ENCODE results near the gene MORF4L1.

DNA sequence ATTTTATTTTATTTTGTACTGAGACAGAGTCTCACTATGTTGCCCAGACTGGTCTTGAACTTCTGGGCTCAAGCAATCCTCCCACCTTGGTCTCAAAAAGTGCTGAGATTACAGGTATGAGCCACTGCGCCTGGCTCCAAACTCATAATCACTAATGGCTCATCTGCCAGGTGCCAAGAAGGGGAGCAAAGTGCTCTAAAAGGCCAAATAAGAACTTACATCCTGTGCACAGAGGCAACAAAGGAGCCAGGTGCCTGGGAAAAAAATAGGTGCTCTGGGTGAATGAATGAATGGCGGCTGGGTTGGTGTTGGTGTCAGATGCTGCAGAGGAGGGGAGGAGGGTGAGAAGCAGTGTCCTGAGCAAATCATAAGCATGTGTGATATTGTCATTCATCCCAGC is 35.6 kb upstream of the MORF4L1 start:
- no peak for TF ChIP-seq CTCF (IDR thresholded peaks at IDR 0.05)
- no peak for TF ChIP-seq REST (IDR thresholded peaks at IDR 0.05; ENCODE audit: insufficient read depth in 1 of 2, low read depth in 2 of 2, low read length in 1 of 2)
- TF ChIP-seq POLR2AphosphoS5 (IDR thresholded peaks at IDR 0.05; ENCODE audit: low read depth, low read length) = no peak
- TF ChIP-seq TCF7L2 (IDR thresholded peaks at IDR 0.05; ENCODE audit: low read depth, low read length) = no peak

Data from Panc1 (cell line).